Ureter (tissue), 1 donor: ENCODE measurements around the gene SGO2. TPM values are rescaled to one million over a fixed set of nuclear protein-coding genes. Genes with fewer than 3 reads are reported as not detected.
"Not testable (repeated sequence)": the region's sequence is repeated elsewhere in the genome, so short reads cannot be mapped to it uniquely, and the experiment has no call there.

Experiments used
- DNase-seq: peaks from one replicate; pipeline ENCODE4 v3.0.0-alpha.2; 2020; ENCODE audit warnings: low spot score
- total RNA-seq: library from RNA; stranded (reverse); gene quantifications from one replicate; pipeline ENCODE4 v1.2.4, GENCODE V29; 2023
- donor health status: DM: yes; HTN: yes; CAD: no.

Gene SGO2
- total RNA-seq, 1 donor from 2014 or later = 1.7 TPM

GRCh38 chr2:200592406-200593075 is 66.5 kb downstream of the SGO2 start:
- DNase-seq = no peak

DNA sequence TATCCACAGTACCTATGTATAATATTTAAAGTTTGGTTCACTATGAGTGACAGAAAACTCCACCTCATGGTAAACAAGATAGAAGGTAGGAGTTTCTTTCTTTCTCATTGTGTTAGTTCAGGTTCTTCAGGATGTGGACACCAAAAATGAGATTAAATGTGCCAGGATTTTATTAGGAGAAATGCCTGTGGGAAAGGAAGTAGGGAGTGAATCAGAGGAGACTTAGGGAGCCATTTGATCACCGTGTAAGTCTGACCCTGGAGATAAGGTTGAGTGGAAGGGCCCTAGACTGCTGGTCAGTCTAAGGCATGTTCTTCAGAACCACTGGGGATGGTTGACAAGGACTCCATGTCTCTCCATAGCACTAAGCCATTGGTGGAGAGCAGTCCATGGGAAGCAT is 67.9 kb downstream of the SGO2 start:
- no peak for DNase-seq

GRCh38 chr2:200595913-200596312 is 69.9 kb downstream of the SGO2 start:
- DNase-seq = no peak

DNA sequence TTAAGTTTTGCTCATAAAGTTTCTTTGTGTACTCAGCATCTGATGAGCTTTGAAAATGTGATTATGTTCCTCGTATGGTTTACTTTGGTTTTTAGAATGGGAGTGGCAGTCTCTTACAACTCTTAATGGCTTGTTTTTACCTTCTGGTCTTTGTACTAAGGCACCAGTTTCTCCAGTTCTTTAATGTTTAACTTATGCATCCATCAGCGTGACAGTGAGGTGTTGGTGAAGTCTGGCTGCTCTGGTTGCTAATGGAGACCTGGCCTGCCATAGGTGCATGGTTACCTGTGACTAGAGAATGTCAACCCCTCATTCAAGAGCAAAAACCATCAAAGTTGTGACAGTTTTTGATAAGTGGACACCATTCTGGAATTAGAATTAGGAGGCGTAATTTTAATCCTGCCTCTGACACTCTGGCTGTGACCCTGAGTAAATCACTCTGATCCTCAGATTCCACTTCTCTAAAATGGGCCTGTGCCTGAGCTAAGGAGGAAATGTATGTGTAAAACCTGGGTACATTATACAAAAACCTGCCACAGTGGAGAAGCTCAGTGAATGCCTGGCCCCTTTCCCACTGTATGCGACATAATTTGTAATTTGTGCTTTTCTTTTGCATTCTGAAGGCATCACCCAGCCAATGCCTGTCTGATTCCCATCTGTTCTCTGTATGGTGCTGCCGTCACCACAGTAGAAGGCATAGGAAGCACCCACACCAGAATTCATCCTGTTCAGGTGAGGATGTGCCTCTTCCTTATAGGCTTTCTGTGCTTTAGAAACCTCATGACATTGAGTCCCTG is 71.0 kb downstream of the SGO2 start:
- no peak for DNase-seq

GRCh38 chr2:200599206-200599605 is 73.2 kb downstream of the SGO2 start:
- DNase-seq = no peak

GRCh38 chr2:200600549-200601225 is 74.7 kb downstream of the SGO2 start:
- no peak for DNase-seq

DNA sequence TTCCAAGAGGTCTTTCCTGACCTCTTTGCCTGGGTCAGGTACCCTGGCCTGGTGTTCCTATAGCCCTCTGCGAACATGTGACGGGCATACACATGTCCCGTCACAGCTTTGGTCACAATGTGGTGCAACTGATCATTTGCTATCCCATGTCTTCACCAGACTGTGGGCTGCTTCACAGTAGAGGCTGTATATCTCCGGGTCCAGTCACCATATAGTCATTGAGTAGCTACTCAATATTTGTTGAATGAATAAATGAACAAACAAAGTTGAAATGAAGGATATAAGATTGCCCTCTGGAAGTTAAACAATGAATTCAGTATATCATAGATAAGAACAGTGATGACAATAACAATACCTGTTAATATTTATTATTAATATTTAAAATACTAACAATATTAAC is 76.6 kb downstream of the SGO2 start:
- DNase-seq = no peak

DNA sequence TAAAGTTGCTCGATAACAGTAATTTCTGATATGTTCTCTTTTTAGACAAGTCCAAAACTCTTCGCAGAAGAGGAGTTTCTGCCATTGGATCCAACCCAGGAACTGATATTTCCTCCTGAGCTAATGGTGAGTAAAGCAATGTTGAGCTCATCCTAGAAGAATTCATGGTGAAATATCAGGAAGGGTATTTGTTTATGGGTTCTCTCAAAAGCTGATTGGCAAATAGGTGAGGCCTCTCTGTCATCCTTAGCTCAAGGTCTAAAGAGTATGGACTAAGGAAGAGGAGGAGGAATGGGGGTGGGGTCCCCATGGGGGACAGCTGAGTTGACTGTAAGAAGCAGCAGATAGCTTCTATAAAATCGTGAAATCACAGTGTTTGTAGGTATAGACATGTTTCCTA is 78.0 kb downstream of the SGO2 start:
- DNase-seq = no peak

- no peak for DNase-seq
Measured at GRCh38 chr2:200604571-200605255, 78.7 kb downstream of the SGO2 start.

DNA sequence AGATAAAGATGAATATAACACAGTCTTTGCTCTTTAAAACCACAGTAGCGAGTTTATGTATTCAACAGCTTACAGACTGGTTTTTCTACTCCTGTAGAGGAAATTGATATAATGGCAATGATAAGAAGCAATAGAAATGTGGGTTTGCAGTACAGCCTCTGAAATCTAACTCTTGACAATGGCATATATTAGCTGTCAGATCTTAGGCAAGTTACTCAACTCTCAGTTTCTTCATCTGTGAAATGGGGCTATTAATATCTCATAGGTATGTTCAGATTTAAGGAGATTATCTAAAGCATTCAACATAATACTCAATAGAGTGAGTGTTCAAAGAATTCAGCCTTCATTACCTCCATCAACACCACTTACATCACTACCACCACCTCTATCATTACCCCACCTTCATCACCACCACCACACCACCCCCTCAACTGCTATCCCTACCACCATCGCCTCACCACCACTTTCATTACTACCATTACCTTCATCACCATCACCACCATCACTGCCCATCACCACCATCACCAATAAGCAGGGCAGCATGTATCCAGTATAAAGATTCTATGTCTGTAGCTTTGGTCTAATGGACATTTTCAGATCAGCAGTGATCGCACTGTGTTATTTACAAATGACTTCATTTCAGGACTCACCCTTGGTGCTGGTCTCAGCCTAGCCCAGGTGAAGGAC is 82.5 kb downstream of the SGO2 start:
- DNase-seq = no peak

- no peak for DNase-seq
Measured at GRCh38 chr2:200609028-200609614, 83.1 kb downstream of the SGO2 start.

DNA sequence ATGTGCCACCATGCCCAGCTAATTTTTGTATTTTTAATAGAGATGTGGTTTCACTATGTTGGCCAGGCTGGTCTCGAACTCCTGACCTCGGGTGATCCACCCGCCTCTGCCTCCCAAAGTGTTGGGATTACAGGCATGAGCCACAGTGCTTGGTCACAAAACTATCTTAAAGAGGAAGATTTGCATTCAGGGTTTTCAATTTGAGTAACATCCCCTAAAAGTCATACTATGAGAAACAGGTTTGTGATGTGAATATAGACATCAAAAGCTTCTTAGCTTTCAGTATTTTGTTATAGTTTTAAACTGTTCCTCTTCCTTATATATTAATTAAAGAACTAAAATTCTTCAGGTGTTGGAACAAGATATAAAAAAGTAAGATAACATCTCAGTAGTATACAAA is 84.2 kb downstream of the SGO2 start:
- DNase-seq = not testable (repeated sequence)

GRCh38 chr2:200613692-200614091 is 87.7 kb downstream of the SGO2 start:
- no peak for DNase-seq

DNA sequence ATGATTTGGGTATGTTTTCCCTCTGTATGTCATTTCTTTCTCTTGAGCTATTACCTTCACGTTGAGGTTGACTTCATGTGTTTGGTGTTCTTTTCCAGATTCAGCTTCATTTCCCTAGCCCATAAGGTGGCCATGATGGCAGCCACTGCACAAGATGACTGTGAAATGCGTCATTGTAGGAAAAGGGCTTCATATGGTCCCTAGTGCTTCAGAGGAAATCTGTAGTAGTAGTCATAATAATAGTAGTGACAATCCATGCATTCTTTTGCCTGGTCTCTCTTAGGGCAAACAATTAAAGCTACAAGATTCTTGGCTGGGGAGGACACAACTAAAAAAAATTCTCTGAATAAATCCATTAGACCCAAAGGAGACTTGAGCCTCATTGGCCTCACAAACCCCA is 88.2 kb downstream of the SGO2 start:
- DNase-seq = no peak

- no peak for DNase-seq
Measured at GRCh38 chr2:200615247-200615646, 89.2 kb downstream of the SGO2 start.

GRCh38 chr2:200616193-200616592 is 90.2 kb downstream of the SGO2 start:
- no peak for DNase-seq

GRCh38 chr2:200616656-200617055 is 90.6 kb downstream of the SGO2 start:
- DNase-seq = no peak

DNA sequence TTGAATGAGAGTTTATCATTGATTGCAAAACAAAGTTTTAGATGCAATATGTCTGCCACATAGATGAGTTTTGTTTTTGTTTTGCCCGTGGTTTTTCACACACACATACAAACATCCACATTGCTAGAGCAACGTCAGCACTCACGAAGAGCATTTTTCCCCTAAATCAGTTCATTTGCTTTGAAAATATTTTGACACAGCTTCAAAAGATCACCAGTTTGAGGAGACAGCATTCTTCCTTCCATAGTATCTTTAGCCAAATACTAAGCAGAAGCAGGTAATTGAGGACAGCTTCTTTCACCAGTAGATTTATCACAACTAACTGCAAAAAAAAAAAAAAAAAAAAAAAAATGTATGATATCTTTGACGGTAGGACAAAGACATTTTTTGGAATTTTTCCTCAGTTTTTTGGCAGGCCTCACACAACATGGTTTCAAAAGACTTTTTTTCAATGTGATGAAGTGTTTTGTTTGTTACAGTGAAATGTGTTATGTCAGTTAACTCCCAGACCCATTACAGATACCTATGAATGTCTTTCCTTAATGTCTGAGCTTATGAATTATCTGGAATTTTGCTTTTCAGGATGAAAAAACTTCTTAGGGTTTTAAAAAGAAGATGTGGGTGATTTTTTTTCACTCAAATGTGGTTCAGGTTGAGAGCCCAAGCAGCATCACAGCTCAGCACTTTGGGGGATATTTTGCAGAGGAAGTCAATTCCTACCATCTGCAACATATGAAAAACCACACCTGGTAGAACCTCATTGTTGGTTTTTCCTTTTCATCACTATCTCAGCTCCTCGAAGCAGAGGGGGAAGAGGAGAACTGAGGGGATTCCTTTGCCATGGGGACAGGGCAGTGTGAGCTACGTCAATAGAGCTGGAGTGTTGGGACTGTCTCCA is 91.4 kb downstream of the SGO2 start:
- no peak for DNase-seq

GRCh38 chr2:200618054-200618419 is 92.0 kb downstream of the SGO2 start:
- DNase-seq = no peak

GRCh38 chr2:200618590-200619021 is 92.6 kb downstream of the SGO2 start:
- DNase-seq = no peak
